ENCODE data around the gene KIAA0586.

DNA sequence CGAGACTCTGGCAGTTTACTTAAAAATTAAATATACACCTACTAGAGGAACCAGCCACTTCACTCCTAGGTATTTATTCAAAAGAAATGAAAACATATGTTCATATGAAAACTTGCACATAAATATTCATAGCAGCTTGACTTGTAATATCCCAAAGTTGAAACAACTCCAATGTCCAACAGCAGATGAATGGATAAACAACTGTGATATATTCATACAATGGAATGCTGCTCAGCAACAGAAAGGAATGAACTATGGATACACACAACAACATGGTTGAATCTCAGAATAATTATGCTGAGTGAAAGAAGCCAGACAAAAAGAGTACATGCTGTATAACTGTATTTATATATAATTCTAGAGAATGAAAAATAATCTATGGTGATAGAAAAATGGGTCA is 156.9 kb downstream of the KIAA0586 start:
- TF ChIP-seq, protein P1, sequence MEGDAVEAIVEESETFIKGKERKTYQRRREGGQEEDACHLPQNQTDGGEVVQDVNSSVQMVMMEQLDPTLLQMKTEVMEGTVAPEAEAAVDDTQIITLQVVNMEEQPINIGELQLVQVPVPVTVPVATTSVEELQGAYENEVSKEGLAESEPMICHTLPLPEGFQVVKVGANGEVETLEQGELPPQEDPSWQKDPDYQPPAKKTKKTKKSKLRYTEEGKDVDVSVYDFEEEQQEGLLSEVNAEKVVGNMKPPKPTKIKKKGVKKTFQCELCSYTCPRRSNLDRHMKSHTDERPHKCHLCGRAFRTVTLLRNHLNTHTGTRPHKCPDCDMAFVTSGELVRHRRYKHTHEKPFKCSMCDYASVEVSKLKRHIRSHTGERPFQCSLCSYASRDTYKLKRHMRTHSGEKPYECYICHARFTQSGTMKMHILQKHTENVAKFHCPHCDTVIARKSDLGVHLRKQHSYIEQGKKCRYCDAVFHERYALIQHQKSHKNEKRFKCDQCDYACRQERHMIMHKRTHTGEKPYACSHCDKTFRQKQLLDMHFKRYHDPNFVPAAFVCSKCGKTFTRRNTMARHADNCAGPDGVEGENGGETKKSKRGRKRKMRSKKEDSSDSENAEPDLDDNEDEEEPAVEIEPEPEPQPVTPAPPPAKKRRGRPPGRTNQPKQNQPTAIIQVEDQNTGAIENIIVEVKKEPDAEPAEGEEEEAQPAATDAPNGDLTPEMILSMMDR (IDR thresholded peaks at IDR 0.05) = no peak
- TF ChIP-seq POLR2AphosphoS5 (IDR thresholded peaks at IDR 0.05) = no peak

Data from prostate gland (tissue), 2 donors.